Measurements from ENCODE around the gene EGR4. TPM values are rescaled to one million over a fixed set of nuclear protein-coding genes. Genes with fewer than 3 reads are reported as not detected.

Gene EGR4
- polyA plus RNA-seq, 1 of the 3 experiments (the other 2 are of a cell fraction): 0.02 TPM

DNA sequence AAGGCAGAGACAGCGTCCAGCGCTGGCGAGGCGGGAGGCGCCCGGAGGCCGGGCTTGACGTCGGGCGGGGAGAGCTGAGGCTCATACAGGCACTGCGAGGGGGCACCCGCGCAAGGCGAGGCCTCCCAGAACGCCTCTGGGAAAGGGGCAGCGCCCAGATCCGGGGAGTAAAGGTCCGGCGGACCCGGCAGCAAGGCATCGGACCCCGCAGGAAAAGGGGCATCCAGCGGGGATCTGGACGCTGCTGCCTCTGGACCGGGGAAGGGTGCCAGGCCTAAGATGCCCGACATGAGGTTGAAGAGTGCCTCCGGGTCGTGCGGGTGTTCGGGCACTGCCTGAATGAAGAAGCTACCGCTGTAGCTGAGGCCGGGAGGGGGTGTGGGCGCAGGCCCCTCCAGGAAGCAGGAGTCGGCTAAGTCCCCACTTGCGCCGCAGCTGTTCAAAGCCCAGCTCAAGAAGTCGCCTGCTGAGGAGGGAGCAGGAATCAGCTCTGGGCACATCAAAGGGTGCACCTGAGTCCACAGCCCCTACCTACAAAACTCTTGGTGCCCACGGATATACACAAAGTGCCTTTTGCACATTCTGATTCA is 937 bp downstream of the EGR4 start:
- peaks cover 54% of the 10 kb centered on the region for H3K27me3 ChIP-seq (ENCODE audit: insufficient read depth)
- ChIA-PET POLR2A (interaction anchor here (1.3 kb wide), 1 partner anchor 58 kb away, joined by 3 read pairs; the partner anchor contains the start of gene CCT7), CTCF (interaction anchor here (0.8 to 4.7 kb wide), 13 partner anchors 8 to 344 kb away, joined by 3 to 27 read pairs (median 5); partner anchors contain the start of genes CCT7 and PRADC1)
- WGBS (ENCODE audit: low lambda C conversion rate): 5% methylated on average over 15 of the region's 38 CpGs
- no peak for DNase-seq
- H3K4me2 ChIP-seq: peak overlapping the region; percentile 89; the same call in 1 of the 2 replicates
- H2AFZ ChIP-seq (ENCODE audit: low read depth): no peak overlapping the region
- no peaks in the 10 kb centered on the region for H3K9me3 ChIP-seq
- H3K79me2 ChIP-seq (ENCODE audit: insufficient read depth): no peaks in the 10 kb centered on the region
- H3K27ac ChIP-seq (ENCODE audit: low read depth in 2 of 2, low read length in 1 of 2): no peak overlapping the region
- H3K9ac ChIP-seq: no peak overlapping the region
- H3K36me3 ChIP-seq (replicated peaks in 1 of 2; ENCODE audit: control insufficient read depth in 1 of 2, insufficient read depth in 2 of 2, low read length in 1 of 2): no peaks in the 10 kb centered on the region
- no peaks in the 10 kb centered on the region for H3F3A ChIP-seq (replicated peaks; ENCODE audit: insufficient read depth)
- peaks cover 0 to 12% of the 10 kb centered on the region in 2 experiments; a peak in 1 of 4 replicates for H3K4me1 ChIP-seq (ENCODE audit: control insufficient read depth in 1 of 2, insufficient read depth in 2 of 2, low read depth in 1 of 2, low read length in 1 of 2)
- no peak overlapping the region for H3K4me3 ChIP-seq (ENCODE audit: low read depth in 2 of 2, low read length in 1 of 2)
- H3K9me2 ChIP-seq: no peaks in the 10 kb centered on the region
- H4K20me1 ChIP-seq (ENCODE audit: insufficient read depth): peaks cover 5% of the 10 kb centered on the region; the same call in 1 of the 2 replicates
- TF ChIP-seq, protein P1, sequence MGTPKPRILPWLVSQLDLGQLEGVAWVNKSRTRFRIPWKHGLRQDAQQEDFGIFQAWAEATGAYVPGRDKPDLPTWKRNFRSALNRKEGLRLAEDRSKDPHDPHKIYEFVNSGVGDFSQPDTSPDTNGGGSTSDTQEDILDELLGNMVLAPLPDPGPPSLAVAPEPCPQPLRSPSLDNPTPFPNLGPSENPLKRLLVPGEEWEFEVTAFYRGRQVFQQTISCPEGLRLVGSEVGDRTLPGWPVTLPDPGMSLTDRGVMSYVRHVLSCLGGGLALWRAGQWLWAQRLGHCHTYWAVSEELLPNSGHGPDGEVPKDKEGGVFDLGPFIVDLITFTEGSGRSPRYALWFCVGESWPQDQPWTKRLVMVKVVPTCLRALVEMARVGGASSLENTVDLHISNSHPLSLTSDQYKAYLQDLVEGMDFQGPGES (IDR thresholded peaks at IDR 0.05; ENCODE audit: low read depth, low read length): no peak
- TF ChIP-seq TEAD4 (IDR thresholded peaks at IDR 0.05; ENCODE audit: borderline replicate concordance, insufficient read depth) (no peak), POLR2AphosphoS5 (IDR thresholded peaks at IDR 0.05; ENCODE audit: low read depth, low read length) (no peak), RFX5 (IDR thresholded peaks at IDR 0.05; ENCODE audit: low read length) (no peak), FOXJ3 (CRISPR knock-in tag; IDR thresholded peaks at IDR 0.05) (no peak), NFIC (IDR thresholded peaks at IDR 0.05; ENCODE audit: borderline replicate concordance) (no peak), RCOR1 (IDR thresholded peaks at IDR 0.05; ENCODE audit: low read length) (no peak), GATA2 (CRISPR knock-in tag; IDR thresholded peaks at IDR 0.05) (no peak), EP300 (IDR thresholded peaks at IDR 0.05; ENCODE audit: borderline replicate concordance in 1 of 2, low read depth in 1 of 2, low read length in 1 of 2) (no peak), MXI1 (IDR thresholded peaks at IDR 0.05; ENCODE audit: low read depth, low read length) (no peak), SIN3A (IDR thresholded peaks at IDR 0.05; ENCODE audit: borderline replicate concordance, low read depth, low read length) (no peak), FOXM1 (IDR thresholded peaks at IDR 0.05; ENCODE audit: low read depth) (no peak)
- TF ChIP-seq, protein P2, sequence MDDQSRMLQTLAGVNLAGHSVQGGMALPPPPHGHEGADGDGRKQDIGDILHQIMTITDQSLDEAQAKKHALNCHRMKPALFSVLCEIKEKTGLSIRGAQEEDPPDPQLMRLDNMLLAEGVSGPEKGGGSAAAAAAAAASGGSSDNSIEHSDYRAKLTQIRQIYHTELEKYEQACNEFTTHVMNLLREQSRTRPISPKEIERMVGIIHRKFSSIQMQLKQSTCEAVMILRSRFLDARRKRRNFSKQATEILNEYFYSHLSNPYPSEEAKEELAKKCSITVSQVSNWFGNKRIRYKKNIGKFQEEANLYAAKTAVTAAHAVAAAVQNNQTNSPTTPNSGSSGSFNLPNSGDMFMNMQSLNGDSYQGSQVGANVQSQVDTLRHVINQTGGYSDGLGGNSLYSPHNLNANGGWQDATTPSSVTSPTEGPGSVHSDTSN (IDR thresholded peaks at IDR 0.05): no peak
